PC-3 (cell line): Measurements from ENCODE around the gene MDGA2.

Source experiments
- CTCF ChIP-seq: fragments of 300-600 bp; sonication (generic); conservative IDR thresholded peaks from 2 replicates; pipeline ENCODE4 v1.5.1; 2017; ENCODE audit warnings: antibody characterized with exemption, low read depth, mild to moderate bottlenecking, low read length
- EZH2 ChIP-seq: fragments of 300-600 bp; sonication (generic); IDR thresholded peaks from one replicate; pipeline ENCODE4 v1.6.1; 2017; ENCODE audit warnings: antibody characterized with exemption, mild to moderate bottlenecking, low read length; ENCODE audit not compliant: unreplicated experiment
- EZH2phosphoT487 ChIP-seq: fragments of 300-600 bp; sonication (generic); IDR thresholded peaks from 2 replicates; pipeline ENCODE4 v1.6.1; 2018; ENCODE audit warnings: mild to moderate bottlenecking, antibody characterized with exemption, low read length, borderline replicate concordance

GRCh38 chr14:47674543-47675465 lies 601 bp downstream of the MDGA2 start:
- TF ChIP-seq CTCF: no peak
- no peak for TF ChIP-seq EZH2phosphoT487
- no peak for TF ChIP-seq EZH2
